HepG2 (cell line): ENCODE measurements around the gene OPA3. TPM values are rescaled to one million over a fixed set of nuclear protein-coding genes. Genes with fewer than 3 reads are reported as not detected.

Experiments used
- AKAP8 ChIP-seq: sonication (generic); formaldehyde crosslinking; IDR thresholded peaks from 2 replicates; pipeline ENCODE4 v1.5.1; 2020; ENCODE audit warnings: mild to moderate bottlenecking, missing genetic modification reagents
- ATF6 ChIP-seq: sonication (generic); formaldehyde crosslinking; conservative IDR thresholded peaks from 2 replicates; pipeline ENCODE4 v1.4.0; 2020; ENCODE audit warnings: missing genetic modification reagents
- NFAT5 ChIP-seq: sonication (generic); formaldehyde crosslinking; IDR thresholded peaks from 2 replicates; pipeline ENCODE4 v1.4.0; 2020; ENCODE audit warnings: missing genetic modification reagents
- PHF8 ChIP-seq: sonication (generic); formaldehyde crosslinking; IDR thresholded peaks from 2 replicates; pipeline ENCODE4 v1.5.0; 2020; ENCODE audit warnings: missing genetic modification reagents
- TP53 ChIP-seq: sonication (generic); formaldehyde crosslinking; conservative IDR thresholded peaks from 2 replicates; pipeline ENCODE4 v1.4.0; 2020; ENCODE audit warnings: missing genetic modification reagents
- ZC3H13 ChIP-seq: sonication (generic); formaldehyde crosslinking; IDR thresholded peaks from 2 replicates; pipeline ENCODE4 v1.8.1; 2023; ENCODE audit warnings: mild to moderate bottlenecking, missing genetic modification reagents, moderate library complexity
- polyA plus RNA-seq, 8 experiments: library from polyadenylated mRNA; depleted of rRNA in 3 of 8; stranded (reverse) in 7 of 8; unstranded in 1 of 8; fragments of >200 nt; fragmentation: Illumina TruSeq in 4 of 8; extraction: Trizol in 4 of 8; gene quantifications; 2 replicates each; pipeline versions ENCODE4 v1.2.1 to v1.2.3, GENCODE V29; 2011 to 2016; ENCODE audit warnings: low read depth in 4 of 8, missing spikeins in 1 of 8, mixed read lengths in 1 of 8; ENCODE audit not compliant: insufficient read depth in 1 of 8
- total RNA-seq, 5 experiments: library from RNA; depleted of rRNA; stranded (reverse); fragments of >200 nt; fragmentation: Illumina TruSeq; extraction: Trizol; gene quantifications; 2 replicates each; pipeline ENCODE4 v1.2.3, GENCODE V29; 2016; ENCODE audit warnings: low read depth in 1 of 5
- TF ChIP-seq, protein P1 (sequence below): sonication (generic); formaldehyde crosslinking; IDR thresholded peaks from 2 replicates; pipeline ENCODE4 v1.4.0; 2020; ENCODE audit warnings: missing genetic modification reagents
- TF ChIP-seq, protein P2 (sequence below): sonication (generic); formaldehyde crosslinking; IDR thresholded peaks from 2 replicates; pipeline ENCODE4 v1.4.0; 2020; ENCODE audit warnings: mild to moderate bottlenecking, missing genetic modification reagents

The OPA3 gene
- total and polyA plus RNA-seq, 2 of the 13 experiments (the other 11 are each of a cell fraction or from before 2014, with no cell fraction given) = 8.3 to 17.7 TPM

- TF ChIP-seq, protein P1, sequence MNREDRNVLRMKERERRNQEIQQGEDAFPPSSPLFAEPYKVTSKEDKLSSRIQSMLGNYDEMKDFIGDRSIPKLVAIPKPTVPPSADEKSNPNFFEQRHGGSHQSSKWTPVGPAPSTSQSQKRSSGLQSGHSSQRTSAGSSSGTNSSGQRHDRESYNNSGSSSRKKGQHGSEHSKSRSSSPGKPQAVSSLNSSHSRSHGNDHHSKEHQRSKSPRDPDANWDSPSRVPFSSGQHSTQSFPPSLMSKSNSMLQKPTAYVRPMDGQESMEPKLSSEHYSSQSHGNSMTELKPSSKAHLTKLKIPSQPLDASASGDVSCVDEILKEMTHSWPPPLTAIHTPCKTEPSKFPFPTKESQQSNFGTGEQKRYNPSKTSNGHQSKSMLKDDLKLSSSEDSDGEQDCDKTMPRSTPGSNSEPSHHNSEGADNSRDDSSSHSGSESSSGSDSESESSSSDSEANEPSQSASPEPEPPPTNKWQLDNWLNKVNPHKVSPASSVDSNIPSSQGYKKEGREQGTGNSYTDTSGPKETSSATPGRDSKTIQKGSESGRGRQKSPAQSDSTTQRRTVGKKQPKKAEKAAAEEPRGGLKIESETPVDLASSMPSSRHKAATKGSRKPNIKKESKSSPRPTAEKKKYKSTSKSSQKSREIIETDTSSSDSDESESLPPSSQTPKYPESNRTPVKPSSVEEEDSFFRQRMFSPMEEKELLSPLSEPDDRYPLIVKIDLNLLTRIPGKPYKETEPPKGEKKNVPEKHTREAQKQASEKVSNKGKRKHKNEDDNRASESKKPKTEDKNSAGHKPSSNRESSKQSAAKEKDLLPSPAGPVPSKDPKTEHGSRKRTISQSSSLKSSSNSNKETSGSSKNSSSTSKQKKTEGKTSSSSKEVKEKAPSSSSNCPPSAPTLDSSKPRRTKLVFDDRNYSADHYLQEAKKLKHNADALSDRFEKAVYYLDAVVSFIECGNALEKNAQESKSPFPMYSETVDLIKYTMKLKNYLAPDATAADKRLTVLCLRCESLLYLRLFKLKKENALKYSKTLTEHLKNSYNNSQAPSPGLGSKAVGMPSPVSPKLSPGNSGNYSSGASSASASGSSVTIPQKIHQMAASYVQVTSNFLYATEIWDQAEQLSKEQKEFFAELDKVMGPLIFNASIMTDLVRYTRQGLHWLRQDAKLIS (CRISPR knock-in tag) = no peak
- TF ChIP-seq AKAP8 (no peak), TP53 (no peak), ZC3H13 (CRISPR knock-in tag) (0 out of 2 replicates have a peak, but pooled peaks have one; percentile 46), NFAT5 (CRISPR knock-in tag) (peak; percentile 36; the same call in 1 of the 2 replicates), PHF8 (peak; percentile 51; the same call in 1 of the 2 replicates), ATF6 (CRISPR knock-in tag) (0 out of 2 replicates have a peak, but pooled peaks have one; percentile 61)
- TF ChIP-seq, protein P2, sequence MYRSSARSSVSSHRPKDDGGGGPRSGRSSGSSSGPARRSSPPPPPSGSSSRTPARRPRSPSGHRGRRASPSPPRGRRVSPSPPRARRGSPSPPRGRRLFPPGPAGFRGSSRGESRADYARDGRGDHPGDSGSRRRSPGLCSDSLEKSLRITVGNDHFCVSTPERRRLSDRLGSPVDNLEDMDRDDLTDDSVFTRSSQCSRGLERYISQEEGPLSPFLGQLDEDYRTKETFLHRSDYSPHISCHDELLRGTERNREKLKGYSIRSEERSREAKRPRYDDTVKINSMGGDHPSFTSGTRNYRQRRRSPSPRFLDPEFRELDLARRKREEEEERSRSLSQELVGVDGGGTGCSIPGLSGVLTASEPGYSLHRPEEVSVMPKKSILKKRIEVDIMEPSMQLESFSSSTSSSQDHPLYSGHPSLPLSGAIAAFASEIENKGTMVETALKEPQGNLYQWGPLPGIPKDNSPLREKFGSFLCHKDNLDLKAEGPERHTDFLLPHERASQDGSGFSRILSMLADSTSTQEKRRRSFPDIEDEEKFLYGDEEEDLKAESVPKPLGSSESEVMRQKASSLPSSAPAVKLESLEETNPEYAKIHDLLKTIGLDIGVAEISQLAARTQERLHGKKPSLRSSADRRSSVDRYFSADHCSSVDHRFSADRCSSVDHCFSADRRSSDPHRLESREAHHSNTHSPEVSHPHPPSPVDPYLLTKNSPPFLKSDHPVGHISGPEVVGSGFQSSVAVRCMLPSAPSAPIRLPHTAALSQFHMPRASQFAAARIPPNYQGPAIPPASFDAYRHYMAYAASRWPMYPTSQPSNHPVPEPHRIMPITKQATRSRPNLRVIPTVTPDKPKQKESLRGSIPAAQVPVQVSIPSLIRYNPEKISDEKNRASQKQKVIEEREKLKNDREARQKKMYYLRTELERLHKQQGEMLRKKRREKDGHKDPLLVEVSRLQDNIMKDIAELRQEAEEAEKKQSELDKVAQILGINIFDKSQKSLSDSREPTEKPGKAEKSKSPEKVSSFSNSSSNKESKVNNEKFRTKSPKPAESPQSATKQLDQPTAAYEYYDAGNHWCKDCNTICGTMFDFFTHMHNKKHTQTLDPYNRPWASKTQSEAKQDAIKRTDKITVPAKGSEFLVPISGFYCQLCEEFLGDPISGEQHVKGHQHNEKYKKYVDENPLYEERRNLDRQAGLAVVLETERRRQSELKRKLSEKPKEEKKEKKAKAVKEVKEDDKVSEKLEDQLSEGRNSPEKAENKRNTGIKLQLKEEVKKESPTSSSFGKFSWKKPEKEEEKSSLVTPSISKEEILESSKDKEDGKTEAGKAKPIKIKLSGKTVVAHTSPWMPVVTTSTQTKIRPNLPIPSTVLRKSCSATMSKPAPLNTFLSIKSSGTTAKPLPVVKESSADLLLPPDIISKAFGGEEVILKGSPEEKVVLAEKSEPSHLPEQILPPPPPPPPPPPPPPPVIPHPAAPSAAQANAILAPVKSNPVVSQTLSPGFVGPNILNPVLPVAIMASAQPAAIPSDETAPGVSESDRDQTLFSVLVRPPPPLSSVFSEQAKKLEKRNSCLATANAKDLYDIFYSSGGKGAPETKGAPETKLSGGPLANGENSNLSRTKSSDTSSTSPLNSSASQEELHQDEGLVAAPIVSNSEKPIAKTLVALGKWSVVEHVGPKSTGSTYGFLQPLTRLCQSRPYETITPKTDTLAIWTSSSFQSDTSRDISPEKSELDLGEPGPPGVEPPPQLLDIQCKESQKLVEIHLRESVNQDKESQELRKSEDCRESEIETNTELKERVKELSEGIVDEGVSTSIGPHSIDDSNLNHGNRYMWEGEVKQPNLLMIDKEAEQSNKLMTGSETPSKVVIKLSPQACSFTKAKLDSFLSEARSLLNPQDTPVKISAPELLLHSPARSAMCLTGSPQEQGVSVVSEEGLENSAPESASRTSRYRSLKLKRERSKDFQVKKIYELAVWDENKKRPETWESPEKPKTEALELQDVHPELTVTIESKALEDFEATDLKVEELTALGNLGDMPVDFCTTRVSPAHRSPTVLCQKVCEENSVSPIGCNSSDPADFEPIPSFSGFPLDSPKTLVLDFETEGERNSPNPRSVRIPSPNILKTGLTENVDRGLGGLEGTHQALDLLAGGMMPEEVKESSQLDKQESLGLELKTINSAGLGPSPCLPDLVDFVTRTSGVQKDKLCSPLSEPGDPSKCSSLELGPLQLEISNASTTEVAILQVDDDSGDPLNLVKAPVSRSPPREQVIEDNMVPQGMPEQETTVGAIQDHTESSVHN (CRISPR knock-in tag) = no peak
These were observed 6.5 kb upstream of the OPA3 start (continued) for GRCh38 chr19:45591004-45591637.
